Right lobe of liver (tissue), 4 donors: ENCODE results near the gene PTCD3.

Experiments
- CTCF ChIP-seq, 4 donors: fragments of 200-600 bp in 3 of 4; fragments of 450-650 bp in 1 of 4; IDR thresholded peaks; one replicate each; pipeline versions ENCODE4 v1.5.1 to v1.8.0; 2016 to 2022; ENCODE audit warnings: antibody characterized with exemption in 4 of 4, mild to moderate bottlenecking in 2 of 4
- POLR2A ChIP-seq: fragments of 450-650 bp; IDR thresholded peaks from one replicate; pipeline ENCODE4 v1.6.1; 2017; ENCODE audit warnings: antibody characterized with exemption, mild to moderate bottlenecking
- donor health status: DM: no; HTN: no; CAD: no.
- donor health status: DM: no; HTN: no; CAD: no.
- donor health status: DM: no; HTN: yes; CAD: no.

DNA sequence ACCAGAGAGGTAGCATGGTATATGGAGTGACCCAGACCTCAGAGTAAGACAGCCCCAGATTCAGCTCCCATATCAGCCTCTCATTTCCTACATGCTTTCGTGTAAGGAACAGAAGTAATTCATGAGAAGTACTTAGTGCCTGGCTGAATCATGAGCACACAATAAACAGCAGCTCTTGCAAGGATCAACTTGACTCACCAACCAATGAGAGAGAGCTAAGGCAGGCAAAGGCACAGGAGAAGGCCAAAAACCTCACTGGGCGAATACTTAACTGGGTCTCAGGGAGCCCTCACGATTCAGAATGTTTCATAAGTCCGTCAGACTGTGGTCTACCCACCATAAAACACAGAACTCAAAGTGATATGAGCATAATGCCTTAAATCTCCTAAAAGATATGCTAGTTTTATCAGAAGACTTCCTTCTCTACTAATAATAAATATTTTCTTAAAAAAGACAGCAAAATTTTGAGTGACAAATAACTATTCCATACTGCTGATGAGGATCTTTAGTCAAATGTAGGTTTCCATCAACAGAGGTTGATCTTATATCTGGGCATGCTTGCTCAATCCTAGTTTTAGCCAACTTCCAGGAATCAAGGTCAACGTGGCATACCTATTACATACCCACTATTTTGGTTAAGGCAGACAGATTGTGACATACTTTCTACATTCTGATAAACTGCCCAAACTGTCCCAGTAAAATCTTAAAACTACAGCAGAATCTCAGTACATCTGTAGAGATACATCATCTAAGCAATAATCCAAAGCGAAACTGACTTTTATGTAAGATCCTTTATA is 54.3 kb downstream of the PTCD3 start:
- no peak for TF ChIP-seq CTCF (IDR thresholded peaks at IDR 0.05)
- no peak for TF ChIP-seq POLR2A
